PFSK-1 (cell line): ENCODE results near the gene RHOA.

Source experiments
- FOXP2 ChIP-seq: optimal IDR thresholded peaks from 2 replicates; pipeline ENCODE3; 2011; ENCODE audit warnings: borderline replicate concordance, control low read depth, inconsistent platforms; ENCODE audit not compliant: insufficient read depth; ENCODE audit errors: extremely low read length, extremely low read depth
- POLR2AphosphoS5 ChIP-seq: IDR thresholded peaks from 2 replicates; pipeline ENCODE4 v1.6.1; 2012; ENCODE audit warnings: low read depth, mild to moderate bottlenecking, control low read depth, low read length, moderate library complexity
- SIN3A ChIP-seq: IDR thresholded peaks from 2 replicates; pipeline ENCODE4 v1.6.1; 2012; ENCODE audit warnings: mild to moderate bottlenecking, low read length, moderate library complexity, borderline replicate concordance; ENCODE audit not compliant: insufficient read depth
- TAF1 ChIP-seq: IDR thresholded peaks from 2 replicates; pipeline ENCODE4 v1.6.1; 2012; ENCODE audit warnings: low read length, control low read depth, borderline replicate concordance; ENCODE audit not compliant: insufficient read depth
- TF ChIP-seq, protein P1 (sequence below), 2 experiments: IDR thresholded peaks; 2 replicates each; pipeline versions ENCODE4 v1.6.1 to v1.8.0; 2011 to 2012; ENCODE audit warnings: low read depth in 2 of 2, low read length in 2 of 2, control low read depth in 1 of 2, inconsistent platforms in 1 of 2, mild to moderate bottlenecking in 1 of 2, moderate library complexity in 1 of 2; ENCODE audit not compliant: insufficient read depth in 1 of 2

The RHOA gene

DNA sequence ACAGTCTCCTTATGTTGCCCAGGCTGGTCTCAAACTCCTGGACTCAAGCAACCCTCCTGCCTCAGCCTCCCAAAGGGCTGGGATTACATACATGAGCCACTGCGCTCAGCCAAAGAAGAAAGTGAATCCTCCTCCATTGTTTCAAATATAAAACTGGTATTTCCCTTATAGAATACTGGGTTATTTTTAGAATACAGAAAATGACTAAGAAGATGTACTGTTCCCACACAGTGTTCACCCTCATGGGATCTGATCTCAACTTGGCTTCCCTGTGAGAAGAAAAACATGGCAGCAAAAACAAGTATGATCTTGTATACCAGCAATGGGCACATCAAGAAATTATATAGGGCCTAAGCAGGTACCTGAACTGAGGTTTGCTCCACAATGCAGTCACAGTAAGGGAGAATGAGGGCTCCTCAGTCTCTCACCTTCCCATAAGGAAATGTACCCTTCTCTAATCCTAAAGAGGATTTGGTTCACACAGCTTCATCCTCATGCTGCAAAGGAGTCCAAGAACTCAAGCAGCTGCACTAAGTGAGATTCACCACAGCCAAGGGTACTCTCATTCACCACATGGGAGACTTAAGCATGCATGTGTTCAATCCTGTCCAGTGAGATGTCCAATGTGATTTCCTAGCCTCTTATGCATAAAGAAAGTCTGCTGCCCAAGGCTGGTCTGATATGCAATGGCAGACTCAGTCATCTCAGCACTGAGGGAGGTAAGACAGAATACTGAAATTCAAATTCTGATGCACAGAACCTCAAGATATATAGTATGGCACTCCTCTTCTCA, 97.7 kb downstream of the RHOA start:
- TF ChIP-seq FOXP2 (no peak), TAF1 (no peak), SIN3A (no peak), POLR2AphosphoS5 (no peak)
- TF ChIP-seq, protein P1, sequence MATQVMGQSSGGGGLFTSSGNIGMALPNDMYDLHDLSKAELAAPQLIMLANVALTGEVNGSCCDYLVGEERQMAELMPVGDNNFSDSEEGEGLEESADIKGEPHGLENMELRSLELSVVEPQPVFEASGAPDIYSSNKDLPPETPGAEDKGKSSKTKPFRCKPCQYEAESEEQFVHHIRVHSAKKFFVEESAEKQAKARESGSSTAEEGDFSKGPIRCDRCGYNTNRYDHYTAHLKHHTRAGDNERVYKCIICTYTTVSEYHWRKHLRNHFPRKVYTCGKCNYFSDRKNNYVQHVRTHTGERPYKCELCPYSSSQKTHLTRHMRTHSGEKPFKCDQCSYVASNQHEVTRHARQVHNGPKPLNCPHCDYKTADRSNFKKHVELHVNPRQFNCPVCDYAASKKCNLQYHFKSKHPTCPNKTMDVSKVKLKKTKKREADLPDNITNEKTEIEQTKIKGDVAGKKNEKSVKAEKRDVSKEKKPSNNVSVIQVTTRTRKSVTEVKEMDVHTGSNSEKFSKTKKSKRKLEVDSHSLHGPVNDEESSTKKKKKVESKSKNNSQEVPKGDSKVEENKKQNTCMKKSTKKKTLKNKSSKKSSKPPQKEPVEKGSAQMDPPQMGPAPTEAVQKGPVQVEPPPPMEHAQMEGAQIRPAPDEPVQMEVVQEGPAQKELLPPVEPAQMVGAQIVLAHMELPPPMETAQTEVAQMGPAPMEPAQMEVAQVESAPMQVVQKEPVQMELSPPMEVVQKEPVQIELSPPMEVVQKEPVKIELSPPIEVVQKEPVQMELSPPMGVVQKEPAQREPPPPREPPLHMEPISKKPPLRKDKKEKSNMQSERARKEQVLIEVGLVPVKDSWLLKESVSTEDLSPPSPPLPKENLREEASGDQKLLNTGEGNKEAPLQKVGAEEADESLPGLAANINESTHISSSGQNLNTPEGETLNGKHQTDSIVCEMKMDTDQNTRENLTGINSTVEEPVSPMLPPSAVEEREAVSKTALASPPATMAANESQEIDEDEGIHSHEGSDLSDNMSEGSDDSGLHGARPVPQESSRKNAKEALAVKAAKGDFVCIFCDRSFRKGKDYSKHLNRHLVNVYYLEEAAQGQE (IDR thresholded peaks at IDR 0.05; ENCODE audit: insufficient read depth in 1 of 2, low read depth in 2 of 2, low read length in 2 of 2), result no peak

DNA sequence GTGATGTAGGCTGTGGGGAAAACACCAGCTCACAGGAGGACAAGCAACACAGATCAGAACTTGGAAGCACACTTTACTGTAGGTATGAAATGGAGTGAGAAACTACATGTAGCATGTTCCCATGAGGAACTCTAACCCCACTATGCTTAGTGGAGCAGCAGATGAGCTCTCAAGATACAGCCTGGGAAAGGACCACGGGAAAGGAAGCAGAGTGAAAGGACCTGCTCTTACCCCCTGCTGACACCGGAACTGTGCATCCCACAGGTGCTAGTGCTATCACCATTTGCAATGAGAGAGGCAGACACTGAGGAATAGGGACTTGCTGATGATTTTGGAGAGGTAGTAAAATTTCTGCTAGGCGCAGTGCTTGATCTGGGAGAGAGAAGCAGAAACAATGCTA, 100.5 kb downstream of the RHOA start:
- TF ChIP-seq, protein P1 (IDR thresholded peaks at IDR 0.05; ENCODE audit: insufficient read depth in 1 of 2, low read depth in 2 of 2, low read length in 2 of 2), result no peak
- TF ChIP-seq TAF1 (no peak), SIN3A (no peak)

DNA sequence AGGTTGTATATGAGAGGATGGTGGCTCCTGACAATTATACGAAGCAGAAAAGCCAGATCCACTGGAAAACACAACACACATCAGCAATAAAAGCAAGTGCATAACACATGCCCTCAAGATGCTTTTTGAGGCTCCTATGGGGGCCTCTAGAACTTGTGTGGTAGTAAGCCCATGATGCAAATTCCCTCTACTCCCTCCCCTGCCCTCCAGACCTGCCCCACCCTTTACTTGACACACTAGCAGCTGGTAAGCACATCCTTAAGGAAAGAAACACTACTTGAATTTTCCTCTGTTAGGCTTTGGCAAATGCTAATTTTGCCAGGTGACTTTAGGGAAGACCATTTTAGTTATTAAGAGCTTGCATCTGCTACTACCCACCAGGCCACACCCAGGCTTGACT, 101.1 kb downstream of the RHOA start:
- TF ChIP-seq TAF1, result no peak
- TF ChIP-seq POLR2AphosphoS5, result no peak
- TF ChIP-seq SIN3A, result no peak
- TF ChIP-seq, protein P1 (IDR thresholded peaks at IDR 0.05; ENCODE audit: insufficient read depth in 1 of 2, low read depth in 2 of 2, low read length in 2 of 2), result no peak
- TF ChIP-seq FOXP2, result no peak
